HCT116 (cell line): ENCODE results near the gene TRAIP.

Source experiments
- CEBPB ChIP-seq: IDR thresholded peaks from 2 replicates; pipeline ENCODE4 v1.6.1; 2012; ENCODE audit warnings: low read depth
- CTCF ChIP-seq, 3 experiments: fragments of 200-600 bp in 1 of 3; sonication (generic) in 1 of 3; IDR thresholded peaks in 2 of 3; conservative IDR thresholded peaks in 1 of 3; 2 replicates each; pipeline ENCODE4 v1.5.1; 2012 to 2017; ENCODE audit warnings: low read depth in 2 of 3, low read length in 2 of 3, antibody characterized with exemption in 1 of 3, borderline replicate concordance in 1 of 3, control low read depth in 1 of 3, mild to moderate bottlenecking in 1 of 3, mixed read lengths in 1 of 3, mixed run types in 1 of 3, moderate library complexity in 1 of 3; ENCODE audit not compliant: insufficient read depth in 1 of 3
- ELF1 ChIP-seq: IDR thresholded peaks from 2 replicates; pipeline ENCODE4 v1.6.1; 2012; ENCODE audit warnings: low read depth, borderline replicate concordance

GRCh38 chr3:49901366-49902339 is 45.3 kb upstream of the TRAIP start:
- no peak for TF ChIP-seq ELF1
- TF ChIP-seq CTCF (IDR thresholded peaks at IDR 0.05 in 2 of 3, conservative IDR thresholded peaks at IDR 0.05 in 1 of 3; ENCODE audit: borderline replicate concordance in 1 of 3, insufficient read depth in 1 of 3, low read depth in 2 of 3, low read length in 2 of 3) = no peak
- TF ChIP-seq CEBPB = no peak
